GM13977 (cell line): ENCODE measurements around the gene FERD3L.

Source experiments
- DNase-seq: peaks from one replicate; pipeline ENCODE4 v3.0.0; 2012; ENCODE audit warnings: low spot score
- in situ Hi-C: fragments of 300-500 bp; cut with MboI; formaldehyde crosslinking; loops from one replicate; pipeline ENCODE4 v1.12.0; 2022; ENCODE audit warnings: low sequenced_read_pairs, low pct_unique_long_range_greater_than_20kb, mixed read lengths, inconsistent platforms; ENCODE audit not compliant: unreplicated experiment
- TF ChIP-seq, protein P1 (sequence below): IDR thresholded peaks from 2 replicates; pipeline ENCODE4 v1.5.1; 2012; ENCODE audit warnings: mild to moderate bottlenecking, control low read depth; ENCODE audit not compliant: insufficient read depth; ENCODE audit errors: extremely low read depth, missing control alignments

FERD3L gene

DNA sequence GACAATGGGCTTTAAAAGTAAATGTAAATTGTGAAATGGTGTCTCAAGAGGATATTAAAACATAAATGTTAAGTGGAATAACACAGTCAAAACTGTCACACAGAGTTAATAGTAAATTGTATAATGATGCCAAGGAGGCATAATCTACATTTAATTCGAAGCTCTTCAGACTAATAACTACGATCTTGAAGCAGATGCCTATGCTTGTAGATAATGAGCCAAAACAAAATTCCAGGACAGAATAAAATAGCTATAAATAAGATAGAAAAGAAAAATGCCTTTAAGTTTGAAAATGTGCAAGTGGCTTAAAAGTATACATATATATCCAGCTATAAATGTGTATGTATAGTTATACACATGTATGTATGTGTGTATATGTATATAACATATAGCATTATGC is 45.3 kb downstream of the FERD3L start:
- in situ Hi-C loops, result no loop called here
- TF ChIP-seq, protein P1, sequence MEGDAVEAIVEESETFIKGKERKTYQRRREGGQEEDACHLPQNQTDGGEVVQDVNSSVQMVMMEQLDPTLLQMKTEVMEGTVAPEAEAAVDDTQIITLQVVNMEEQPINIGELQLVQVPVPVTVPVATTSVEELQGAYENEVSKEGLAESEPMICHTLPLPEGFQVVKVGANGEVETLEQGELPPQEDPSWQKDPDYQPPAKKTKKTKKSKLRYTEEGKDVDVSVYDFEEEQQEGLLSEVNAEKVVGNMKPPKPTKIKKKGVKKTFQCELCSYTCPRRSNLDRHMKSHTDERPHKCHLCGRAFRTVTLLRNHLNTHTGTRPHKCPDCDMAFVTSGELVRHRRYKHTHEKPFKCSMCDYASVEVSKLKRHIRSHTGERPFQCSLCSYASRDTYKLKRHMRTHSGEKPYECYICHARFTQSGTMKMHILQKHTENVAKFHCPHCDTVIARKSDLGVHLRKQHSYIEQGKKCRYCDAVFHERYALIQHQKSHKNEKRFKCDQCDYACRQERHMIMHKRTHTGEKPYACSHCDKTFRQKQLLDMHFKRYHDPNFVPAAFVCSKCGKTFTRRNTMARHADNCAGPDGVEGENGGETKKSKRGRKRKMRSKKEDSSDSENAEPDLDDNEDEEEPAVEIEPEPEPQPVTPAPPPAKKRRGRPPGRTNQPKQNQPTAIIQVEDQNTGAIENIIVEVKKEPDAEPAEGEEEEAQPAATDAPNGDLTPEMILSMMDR, result no peak
- DNase-seq, result no peak

DNA sequence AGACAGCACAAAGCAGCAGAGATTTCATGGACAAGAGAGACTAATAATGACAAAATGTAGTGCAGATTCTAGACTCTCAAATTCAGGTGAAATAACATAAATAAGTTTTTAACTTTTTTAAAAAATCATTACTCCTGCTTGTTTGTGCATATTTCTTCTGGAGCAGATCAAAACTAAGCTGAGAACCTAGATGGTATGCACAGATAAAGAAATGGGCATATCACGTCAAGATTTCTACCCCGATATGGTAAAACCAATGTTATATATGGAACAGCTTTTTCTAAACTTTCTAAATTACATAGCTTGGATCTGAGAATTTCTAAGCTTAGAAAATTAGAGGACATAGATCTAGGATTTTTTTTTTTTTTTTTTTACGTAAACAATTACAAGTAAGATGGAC is 46.0 kb downstream of the FERD3L start:
- in situ Hi-C loops, result no loop called here
- no peak for DNase-seq
- TF ChIP-seq, protein P1, result no peak

DNA sequence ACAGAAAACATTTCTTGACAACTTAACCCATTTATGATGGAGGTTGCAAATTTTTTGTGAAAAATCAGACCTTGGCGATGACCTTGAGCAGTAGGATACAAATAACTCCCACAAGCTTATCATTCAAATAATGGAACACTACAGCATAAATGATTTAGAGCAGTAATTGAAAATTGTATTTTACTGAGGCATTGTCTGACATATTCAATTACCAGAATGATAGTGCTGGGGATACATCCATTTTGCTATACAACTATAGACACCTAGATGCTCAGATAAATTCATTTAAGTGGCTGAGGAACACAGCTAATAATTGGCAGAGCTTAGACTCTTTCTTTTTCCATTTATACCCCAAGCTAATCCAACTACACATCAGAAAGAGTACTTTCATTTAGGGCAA is 46.7 kb downstream of the FERD3L start:
- TF ChIP-seq, protein P1, result no peak
- in situ Hi-C loops, result no loop called here
- no peak for DNase-seq

DNA sequence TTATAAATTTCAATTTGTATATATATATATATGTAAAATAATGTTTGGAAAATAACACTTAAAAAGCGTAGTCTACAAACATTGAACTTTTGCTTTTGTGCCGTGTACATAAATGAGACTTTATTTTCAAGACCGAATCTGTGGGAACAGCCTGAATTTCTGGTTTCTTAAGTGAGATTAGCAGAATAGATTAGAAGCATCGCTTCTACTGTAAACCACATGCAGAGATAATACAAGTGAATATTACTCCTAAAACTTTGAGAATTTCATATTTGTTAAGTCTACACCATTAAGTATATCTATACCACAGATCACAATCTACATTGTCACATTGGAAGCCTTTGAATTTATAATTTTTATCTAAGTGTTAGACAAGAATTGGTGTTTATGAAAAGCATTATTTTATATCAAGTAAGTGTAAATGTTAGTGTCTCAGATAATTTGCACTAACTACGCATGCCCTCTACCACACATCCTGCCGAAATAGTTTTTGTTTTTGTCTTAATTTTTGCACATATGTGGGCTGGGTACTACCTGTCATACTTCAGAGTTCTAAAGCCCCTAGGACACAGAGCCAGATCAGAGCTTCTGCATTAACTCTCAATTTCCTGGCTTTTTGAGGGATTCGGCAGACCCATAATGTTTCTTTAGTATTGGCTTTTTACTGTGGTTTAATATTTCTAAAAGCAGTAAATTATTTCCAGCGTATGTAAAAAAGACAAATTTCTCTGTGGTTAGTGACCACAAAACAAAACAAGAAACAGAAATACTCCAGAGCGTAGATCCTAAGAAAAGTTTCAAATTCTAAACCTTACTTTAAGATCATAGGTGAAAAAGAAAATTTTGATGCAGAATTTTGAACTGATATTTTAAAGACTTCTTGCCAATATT is 47.8 kb downstream of the FERD3L start:
- no peak for DNase-seq
- TF ChIP-seq, protein P1, result no peak
- in situ Hi-C loops, result no loop called here

DNA sequence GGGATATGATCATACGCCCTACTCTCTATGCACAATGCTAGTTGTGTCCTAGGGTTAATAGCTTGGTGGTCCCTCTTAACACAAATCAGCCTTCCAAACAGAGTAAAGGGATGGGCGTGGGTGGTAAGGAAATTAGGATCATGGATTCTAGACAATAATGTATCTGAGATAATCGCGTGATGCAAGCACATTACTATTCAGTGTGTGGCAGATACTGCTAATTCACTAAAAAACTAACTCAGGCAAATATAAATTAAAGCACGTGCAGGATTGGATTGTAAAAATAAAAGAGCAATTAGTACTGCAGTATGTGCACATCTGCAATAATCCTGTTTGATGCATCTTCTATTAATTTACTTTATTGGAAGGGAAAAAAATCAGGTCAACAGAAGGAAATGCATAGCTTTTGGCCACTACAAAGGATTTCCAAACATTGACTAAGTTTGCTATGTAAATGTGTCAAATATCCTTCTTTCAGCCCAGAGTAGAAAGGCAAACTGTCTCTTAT is 49.8 kb downstream of the FERD3L start:
- DNase-seq, result no peak
- TF ChIP-seq, protein P1, result no peak
- in situ Hi-C loops, result no loop called here
